ENCODE data around the gene IRX1. TPM values are rescaled to one million over a fixed set of nuclear protein-coding genes. Genes with fewer than 3 reads are reported as not detected.

IRX1 gene
- total and polyA plus RNA-seq, 2 of the 8 experiments (the other 6 are each of a cell fraction or from before 2014, with no cell fraction given): 2.6 to 3.9 TPM

DNA sequence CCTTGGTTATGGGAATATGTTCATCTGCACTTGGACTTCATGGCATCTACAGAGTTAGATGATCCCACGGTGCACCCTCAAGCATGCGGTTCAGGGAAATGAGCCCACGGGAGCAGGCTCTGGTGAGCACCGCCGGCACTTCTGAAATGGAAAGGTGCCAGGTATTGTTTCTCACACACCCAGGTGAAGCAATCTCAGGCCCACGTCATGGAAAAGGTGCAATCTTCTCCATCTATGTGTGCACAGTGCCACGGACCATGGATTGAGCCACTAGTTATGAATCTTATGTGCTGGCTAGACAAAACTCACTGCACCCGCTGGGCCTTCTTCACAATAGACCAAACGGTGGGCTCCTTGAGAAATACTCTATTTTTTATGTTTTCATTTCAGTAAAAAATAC, 27.3 kb downstream of the IRX1 start (continued):
- TF ChIP-seq, protein P1, sequence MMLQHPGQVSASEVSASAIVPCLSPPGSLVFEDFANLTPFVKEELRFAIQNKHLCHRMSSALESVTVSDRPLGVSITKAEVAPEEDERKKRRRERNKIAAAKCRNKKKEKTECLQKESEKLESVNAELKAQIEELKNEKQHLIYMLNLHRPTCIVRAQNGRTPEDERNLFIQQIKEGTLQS (IDR thresholded peaks at IDR 0.05; ENCODE audit: insufficient read depth, low read depth, low read length): no peak
- TF ChIP-seq MAFK (IDR thresholded peaks at IDR 0.05; ENCODE audit: low read depth, low read length): no peak
- TF ChIP-seq SRF (IDR thresholded peaks at IDR 0.05; ENCODE audit: low read depth, low read length): no peak
- no peak for TF ChIP-seq TEAD4 (IDR thresholded peaks at IDR 0.05; ENCODE audit: low read depth, low read length)
